Activated CD4-positive, alpha-beta T cell treated with anti-CD3 and anti-CD28 coated beads, Interleukin-2, Interleukin-4, amounts not matched to agents 100 ng/mL and 50 ng/mL, durations not matched to agents 16 hours and 8 hours (primary cell): ENCODE data around the gene PRKCI.
"Not testable (repeated sequence)": the region's sequence is repeated elsewhere in the genome, so short reads cannot be mapped to it uniquely, and the experiment has no call there.

Experiments used
- DNase-seq: peaks from one replicate; pipeline ENCODE4 v3.0.0-alpha.2; 2020; ENCODE audit warnings: low spot score

The PRKCI gene

GRCh38 chr3:170343859-170344258 is 121.6 kb downstream of the PRKCI start:
- DNase-seq, result not testable (repeated sequence)

- DNase-seq, result no peak
Measured at GRCh38 chr3:170344971-170345370, 122.7 kb downstream of the PRKCI start.

GRCh38 chr3:170346481-170347392 is 124.5 kb downstream of the PRKCI start:
- DNase-seq, result no peak

- DNase-seq, result no peak
Measured at GRCh38 chr3:170350515-170351413, 128.5 kb downstream of the PRKCI start.

- no peak for DNase-seq
Measured at GRCh38 chr3:170352936-170353335, 130.7 kb downstream of the PRKCI start.

- DNase-seq, result no peak
Measured at GRCh38 chr3:170353485-170353884, 131.3 kb downstream of the PRKCI start.

- no peak for DNase-seq
Measured at GRCh38 chr3:170354760-170355159, 132.5 kb downstream of the PRKCI start.
